Left forelimb (tissue), 1 donor: Measurements from ENCODE around the gene RNASEH2B.

Source experiments
- DNase-seq: peaks from one replicate; pipeline ENCODE4 v3.0.0-alpha.2; 2018; ENCODE audit warnings: low spot score

The RNASEH2B gene

GRCh38 chr13:50908371-50908770, 1.2 kb upstream of the RNASEH2B start:
- DNase-seq: no peak

DNA sequence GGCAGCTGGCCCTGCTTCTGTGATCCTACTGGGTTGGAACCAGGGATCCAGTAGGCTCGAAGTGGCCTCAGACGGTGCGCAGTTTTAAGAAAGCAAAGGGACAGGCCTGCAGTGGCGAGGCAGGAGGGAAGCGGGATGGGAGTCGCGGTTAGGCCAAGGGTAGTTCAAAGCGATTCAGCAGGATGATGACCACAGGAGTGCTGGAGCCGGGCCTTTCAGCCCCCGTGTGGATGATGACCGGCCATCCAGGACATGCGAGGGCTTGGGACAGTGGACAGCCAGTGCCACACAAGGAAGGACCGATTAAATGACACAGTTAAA, 854 bp downstream of the RNASEH2B start:
- no peak for DNase-seq

GRCh38 chr13:50911081-50911631, 1.6 kb downstream of the RNASEH2B start:
- no peak for DNase-seq

- peak; percentile 89 for DNase-seq
Observed at GRCh38 chr13:50911937-50912795, 2.6 kb downstream of the RNASEH2B start.

DNA sequence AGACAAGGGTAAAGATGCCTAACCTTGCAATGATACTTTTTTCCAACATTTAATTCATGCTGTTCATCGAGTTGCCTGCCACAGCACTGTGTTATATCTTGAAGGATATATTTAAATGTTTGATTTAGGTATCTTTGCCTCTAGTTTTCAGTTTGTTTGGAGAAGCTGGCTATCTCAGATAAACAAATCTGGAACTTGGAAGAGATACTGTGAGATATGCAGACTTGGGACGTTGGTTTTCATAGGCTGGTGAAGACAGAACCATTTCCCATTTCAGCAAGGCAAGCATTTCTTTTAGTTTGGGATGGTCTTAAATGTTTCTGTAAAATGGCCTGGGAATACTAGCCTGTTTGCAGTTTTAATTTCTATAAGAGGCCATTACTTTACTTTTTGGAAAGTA, 3.3 kb downstream of the RNASEH2B start:
- no peak for DNase-seq

DNA sequence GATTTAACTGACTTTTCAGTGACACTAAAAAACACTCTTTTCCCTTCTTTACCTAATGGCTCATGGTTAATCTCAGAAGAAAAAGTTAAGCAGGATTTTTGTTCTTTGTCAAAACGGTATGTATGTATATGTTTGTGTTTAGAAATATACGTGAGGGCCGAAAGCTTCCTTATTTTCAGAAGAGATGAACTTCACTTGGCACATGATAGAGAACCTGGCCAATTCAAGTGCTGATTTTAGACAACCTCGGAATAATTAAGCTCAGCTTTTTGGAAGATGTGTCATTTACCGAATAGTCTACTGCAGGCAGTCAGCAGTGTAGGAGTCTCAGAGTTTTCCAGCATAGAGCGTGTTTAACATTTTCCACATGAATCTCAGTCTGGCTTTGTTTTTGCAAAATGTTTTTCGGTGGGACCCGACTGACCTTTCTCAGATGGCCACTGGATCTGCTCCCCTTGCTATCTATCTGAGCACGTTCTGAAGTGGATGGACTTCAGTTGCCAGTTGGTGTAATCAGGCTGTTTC, 4.6 kb downstream of the RNASEH2B start:
- DNase-seq: no peak

- no peak for DNase-seq
Observed at GRCh38 chr13:50914848-50915247, 5.3 kb downstream of the RNASEH2B start.

DNA sequence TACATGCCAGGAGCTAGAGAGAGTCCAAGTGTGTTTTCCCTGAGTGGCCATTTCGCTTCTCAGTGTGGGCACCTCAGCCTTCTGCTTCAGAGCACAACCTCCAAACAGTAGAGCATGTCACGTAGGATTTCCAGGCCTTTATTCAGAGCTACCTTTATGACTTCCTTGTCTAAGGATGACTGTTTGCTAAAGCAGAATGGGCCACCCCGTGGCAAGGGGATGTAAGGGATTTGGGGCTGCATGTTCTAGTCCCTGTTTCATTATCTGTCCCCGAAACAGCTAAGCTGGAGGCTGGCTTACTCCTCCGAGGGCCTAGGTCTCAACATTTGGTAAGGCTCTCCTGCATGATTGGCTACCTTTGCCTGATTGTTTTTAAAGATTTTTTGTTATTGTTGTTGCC, 6.0 kb downstream of the RNASEH2B start:
- no peak for DNase-seq

- no peak for DNase-seq
Observed at GRCh38 chr13:50916701-50917184, 7.2 kb downstream of the RNASEH2B start.

GRCh38 chr13:50917572-50917971, 8.0 kb downstream of the RNASEH2B start:
- DNase-seq: no peak

GRCh38 chr13:50918567-50918966, 9.0 kb downstream of the RNASEH2B start:
- DNase-seq: no peak

- no peak for DNase-seq
Observed at GRCh38 chr13:50919277-50919676, 9.7 kb downstream of the RNASEH2B start.

- no peak for DNase-seq
Observed at GRCh38 chr13:50921706-50922105, 12.1 kb downstream of the RNASEH2B start.

GRCh38 chr13:50923272-50923671, 13.7 kb downstream of the RNASEH2B start:
- DNase-seq: no peak

GRCh38 chr13:50924025-50924424, 14.4 kb downstream of the RNASEH2B start:
- no peak for DNase-seq

GRCh38 chr13:50927701-50928100, 18.1 kb downstream of the RNASEH2B start:
- DNase-seq: no peak

- no peak for DNase-seq
Observed at GRCh38 chr13:50928102-50928501, 18.5 kb downstream of the RNASEH2B start.

DNA sequence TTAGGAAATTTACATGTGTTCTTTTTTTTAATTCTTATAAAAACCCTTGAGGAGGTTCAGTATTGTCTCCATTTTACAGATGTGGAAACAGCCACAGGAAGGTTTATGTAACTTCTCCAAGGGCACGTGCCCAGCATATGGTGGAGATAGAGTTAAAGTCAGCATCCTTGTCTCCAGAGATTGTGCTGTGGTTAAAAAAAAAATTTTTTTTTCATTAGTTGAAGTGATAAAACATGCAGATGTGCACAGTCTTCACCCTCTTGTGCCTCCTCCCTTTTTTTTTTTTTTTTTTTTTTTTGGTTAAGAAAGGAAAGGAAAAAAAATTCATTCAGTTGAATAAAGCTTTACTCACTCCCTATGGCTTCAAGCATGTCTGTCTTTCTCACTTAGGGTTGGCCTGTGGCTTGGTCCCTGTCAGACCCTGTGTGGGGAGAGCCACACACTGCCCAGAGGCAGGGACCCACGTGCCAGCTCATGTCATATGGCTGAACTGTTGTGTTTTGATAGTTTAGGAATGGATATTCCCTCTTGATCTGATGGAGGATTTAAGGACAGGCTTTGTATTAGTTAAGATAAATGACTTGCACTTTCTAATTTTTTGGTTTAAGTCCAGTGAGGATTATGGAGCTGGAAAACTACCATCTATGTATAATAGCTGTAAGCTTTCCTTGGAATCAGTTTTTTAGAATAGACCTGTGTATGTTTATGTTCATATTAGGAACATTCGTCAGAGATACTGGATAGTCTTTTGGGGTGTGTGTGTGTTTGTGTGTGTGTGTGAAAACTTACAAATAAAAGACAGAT, 19.3 kb downstream of the RNASEH2B start:
- no peak for DNase-seq

DNA sequence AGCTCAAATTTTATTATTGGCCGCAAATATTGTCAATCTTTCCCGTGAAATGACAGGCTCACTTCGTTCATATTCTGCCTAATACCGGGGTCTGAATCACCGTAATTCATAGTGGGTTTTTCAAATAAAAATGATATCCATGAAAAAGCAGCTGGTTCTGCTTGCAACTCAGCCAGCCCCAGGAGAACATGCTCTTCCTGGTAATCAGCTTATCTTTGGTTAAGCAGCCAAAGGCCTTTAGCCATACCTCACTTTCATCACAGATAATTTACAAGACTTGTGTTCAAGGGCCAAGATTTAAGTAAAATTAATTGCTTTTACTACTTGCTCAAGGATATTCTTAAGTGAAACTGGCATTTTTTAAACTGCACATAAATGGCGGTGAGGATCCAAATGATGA, 22.5 kb downstream of the RNASEH2B start:
- no peak for DNase-seq

DNA sequence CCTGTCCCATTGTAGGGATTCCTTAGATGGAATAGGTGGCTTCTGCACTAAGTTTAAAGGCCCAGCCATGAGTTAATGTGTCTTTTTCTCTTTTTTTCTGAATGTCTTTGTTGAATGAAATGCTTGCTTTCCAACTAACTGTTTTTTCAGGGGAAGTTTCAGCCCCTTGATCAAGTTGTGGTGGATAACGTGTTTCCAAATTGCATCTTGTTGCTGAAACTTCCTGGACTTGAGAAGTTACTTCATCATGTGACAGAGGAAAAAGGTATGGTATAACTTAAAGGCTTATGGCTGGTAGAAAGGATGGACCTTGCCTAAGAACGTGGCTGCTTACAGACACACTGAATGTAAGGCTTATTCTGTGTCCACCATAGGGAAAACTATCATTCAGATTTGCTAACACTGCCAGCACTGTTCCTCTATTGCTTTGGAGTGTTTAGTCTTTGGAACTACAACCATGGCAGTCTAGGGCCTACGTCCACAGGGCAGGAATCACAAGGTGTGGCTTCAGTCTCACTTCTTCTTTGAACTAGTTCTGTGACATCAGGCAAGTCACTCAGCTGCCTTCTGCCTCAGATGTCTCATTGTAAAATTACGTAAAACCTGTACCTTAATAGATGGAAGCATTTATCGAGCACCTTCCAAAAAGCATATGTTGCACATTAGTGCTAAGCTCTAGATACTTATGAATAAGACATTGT, 25.3 kb downstream of the RNASEH2B start:
- DNase-seq: no peak

GRCh38 chr13:50936679-50937078, 27.1 kb downstream of the RNASEH2B start:
- no peak for DNase-seq

- DNase-seq: no peak
Observed at GRCh38 chr13:50940509-50940908, 30.9 kb downstream of the RNASEH2B start.
